Stimulated activated effector memory CD8-positive, alpha-beta T cell treated with anti-CD3 and anti-CD28 coated beads, Interleukin-12 subunit alpha, Interleukin-12 subunit beta, amount 100 ng/mL, for 72 hours (primary cell): ENCODE measurements around the gene PLIN4.
A peak's percentile ranks its signal among the peaks of the same experiment; 100 is the strongest.

Experiments used
- ATAC-seq: fragments of 150-1000 bp; cut with Tn5 transposase; 2 replicates; pipeline ENCODE4 v1.10.0; 2021
- DNase-seq, 2 donors: peaks; one replicate each; pipeline ENCODE4 v3.0.0; 2021 to 2022; ENCODE audit warnings: low spot score in 2 of 2
- H3K27ac Mint-ChIP-seq: one replicate; pipeline ENCODE4 v1.8.0; 2022; ENCODE audit warnings: mild to moderate bottlenecking, mixed read lengths
- H3K36me3 Mint-ChIP-seq: one replicate; pipeline ENCODE4 v1.8.0; 2022; ENCODE audit warnings: mild to moderate bottlenecking, mixed read lengths
- H3K4me1 Mint-ChIP-seq: one replicate; pipeline ENCODE4 v1.8.0; 2022; ENCODE audit warnings: mixed read lengths
- H3K4me3 Mint-ChIP-seq: one replicate; pipeline ENCODE4 v1.8.0; 2022; ENCODE audit warnings: mild to moderate bottlenecking, mixed read lengths
- H3K9me3 Mint-ChIP-seq: one replicate; pipeline ENCODE4 v1.8.0; 2022; ENCODE audit warnings: mixed read lengths

The PLIN4 gene

GRCh38 chr19:4452230-4452990, 65.9 kb downstream of the PLIN4 start:
- Mint-ChIP-seq H3K4me1 (peaks cover 24% of the 10 kb centered on the region), H3K27ac (peak overlapping the region; percentile 20), H3K9me3 (no peaks in the 10 kb centered on the region), H3K36me3 (peaks cover 92% of the 10 kb centered on the region), H3K4me3 (no peak overlapping the region)
- DNase-seq (no peak), ATAC-seq (no peak)
